NCI-H2196 treated with DMSO at 0.1 percent for 48 hours (cell line): ENCODE data around the gene TMEM107.

Experiments
- DNase-seq: peaks from one replicate; lab custom pipeline; 2025; ENCODE audit not compliant: unreplicated experiment; lab: John Stamatoyannopoulos, UW

Gene TMEM107

GRCh38 chr17:8162997-8163977, 12.9 kb downstream of the TMEM107 start:
- no peak for DNase-seq

GRCh38 chr17:8162233-8162996, 13.8 kb downstream of the TMEM107 start, which contains the start of gene VAMP2:
VAMP2 (minus strand) TSS chr17:8162948; CDS start chr17:8162879, 69 bp downstream.
- DNase-seq, result peak; percentile 24

GRCh38 chr17:8161289-8162232, 14.6 kb downstream of the TMEM107 start:
- DNase-seq, result no peak

GRCh38 chr17:8160741-8161221, 15.4 kb downstream of the TMEM107 start:
- no peak for DNase-seq

- DNase-seq, result no peak
Observed at GRCh38 chr17:8160224-8160577, 16.0 kb downstream of the TMEM107 start.

GRCh38 chr17:8159459-8160223, 16.5 kb downstream of the TMEM107 start:
- no peak for DNase-seq

GRCh38 chr17:8159032-8159400, 17.2 kb downstream of the TMEM107 start:
- DNase-seq, result no peak

- peak; percentile 37 for DNase-seq
Observed at GRCh38 chr17:8158267-8159031, 17.7 kb downstream of the TMEM107 start.

- peak; percentile 93 for DNase-seq
Observed at GRCh38 chr17:8156246-8156992, 19.8 kb downstream of the TMEM107 start.

- no peak for DNase-seq
Observed at GRCh38 chr17:8155996-8156245, 20.3 kb downstream of the TMEM107 start.

- no peak for DNase-seq
Observed at GRCh38 chr17:8155231-8155995, 20.8 kb downstream of the TMEM107 start.

- no peak for DNase-seq
Observed at GRCh38 chr17:8154608-8155155, 21.5 kb downstream of the TMEM107 start.

GRCh38 chr17:8153957-8154607, 22.1 kb downstream of the TMEM107 start:
- DNase-seq, result peak; percentile 60

GRCh38 chr17:8153525-8153956, 22.6 kb downstream of the TMEM107 start:
- no peak for DNase-seq

GRCh38 chr17:8153031-8153451, 23.1 kb downstream of the TMEM107 start:
- DNase-seq, result no peak

GRCh38 chr17:8152112-8152775, 23.9 kb downstream of the TMEM107 start, which contains the start of gene PER1:
PER1 (minus strand) TSS chr17:8152404; CDS start chr17:8150706, 1,698 bp downstream.
- DNase-seq, result peak; percentile 67
